22Rv1 (cell line): ENCODE data around the gene PPIP5K2.
"Not testable (repeated sequence)": the region's sequence is repeated elsewhere in the genome, so short reads cannot be mapped to it uniquely, and the experiment has no call there.

ENCODE experiments used
- H3K27ac ChIP-seq: fragments of 450-650 bp; 2 replicates; pipeline ENCODE4 v1.5.1; 2017
- ZFX ChIP-seq: fragments of 450-650 bp; IDR thresholded peaks from 2 replicates; pipeline ENCODE4 v1.6.1; 2017; ENCODE audit warnings: antibody characterized with exemption, borderline replicate concordance
- TF ChIP-seq, protein P1 (sequence below): fragments of 450-650 bp; IDR thresholded peaks from 2 replicates; pipeline ENCODE4 v1.5.1; 2017; ENCODE audit warnings: mild to moderate bottlenecking

Gene PPIP5K2

DNA sequence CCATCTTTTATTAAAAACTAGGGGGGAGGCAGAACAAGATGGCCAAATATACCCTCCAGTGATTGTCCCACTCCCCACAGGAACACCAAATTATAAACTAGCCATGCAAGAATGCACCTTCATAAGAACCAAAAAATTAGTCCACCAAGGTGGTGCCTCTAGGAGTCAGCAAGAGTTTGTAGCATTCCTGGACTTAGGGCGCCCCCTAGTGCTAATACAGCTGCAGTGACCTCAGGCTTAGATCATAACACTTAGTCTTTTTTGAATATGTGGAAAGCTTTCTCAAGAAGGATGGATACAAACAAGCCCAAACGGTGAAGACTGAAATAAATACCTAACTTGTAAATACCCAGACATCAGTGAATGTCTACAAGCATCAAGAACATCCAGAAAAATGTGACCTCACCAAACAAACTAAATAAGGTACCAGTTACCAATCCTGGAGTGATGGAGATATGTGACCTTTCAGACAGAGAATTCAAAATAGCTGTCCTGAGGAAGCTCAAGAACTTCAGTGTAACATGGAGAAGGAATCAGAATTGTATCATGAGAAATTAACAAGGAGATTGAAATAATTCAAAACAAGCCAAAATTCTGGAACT is 19.3 kb downstream of the PPIP5K2 start:
- no peak overlapping the region for H3K27ac ChIP-seq
- no peak for TF ChIP-seq ZFX
- TF ChIP-seq, protein P1, sequence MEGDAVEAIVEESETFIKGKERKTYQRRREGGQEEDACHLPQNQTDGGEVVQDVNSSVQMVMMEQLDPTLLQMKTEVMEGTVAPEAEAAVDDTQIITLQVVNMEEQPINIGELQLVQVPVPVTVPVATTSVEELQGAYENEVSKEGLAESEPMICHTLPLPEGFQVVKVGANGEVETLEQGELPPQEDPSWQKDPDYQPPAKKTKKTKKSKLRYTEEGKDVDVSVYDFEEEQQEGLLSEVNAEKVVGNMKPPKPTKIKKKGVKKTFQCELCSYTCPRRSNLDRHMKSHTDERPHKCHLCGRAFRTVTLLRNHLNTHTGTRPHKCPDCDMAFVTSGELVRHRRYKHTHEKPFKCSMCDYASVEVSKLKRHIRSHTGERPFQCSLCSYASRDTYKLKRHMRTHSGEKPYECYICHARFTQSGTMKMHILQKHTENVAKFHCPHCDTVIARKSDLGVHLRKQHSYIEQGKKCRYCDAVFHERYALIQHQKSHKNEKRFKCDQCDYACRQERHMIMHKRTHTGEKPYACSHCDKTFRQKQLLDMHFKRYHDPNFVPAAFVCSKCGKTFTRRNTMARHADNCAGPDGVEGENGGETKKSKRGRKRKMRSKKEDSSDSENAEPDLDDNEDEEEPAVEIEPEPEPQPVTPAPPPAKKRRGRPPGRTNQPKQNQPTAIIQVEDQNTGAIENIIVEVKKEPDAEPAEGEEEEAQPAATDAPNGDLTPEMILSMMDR: peak; percentile 88

DNA sequence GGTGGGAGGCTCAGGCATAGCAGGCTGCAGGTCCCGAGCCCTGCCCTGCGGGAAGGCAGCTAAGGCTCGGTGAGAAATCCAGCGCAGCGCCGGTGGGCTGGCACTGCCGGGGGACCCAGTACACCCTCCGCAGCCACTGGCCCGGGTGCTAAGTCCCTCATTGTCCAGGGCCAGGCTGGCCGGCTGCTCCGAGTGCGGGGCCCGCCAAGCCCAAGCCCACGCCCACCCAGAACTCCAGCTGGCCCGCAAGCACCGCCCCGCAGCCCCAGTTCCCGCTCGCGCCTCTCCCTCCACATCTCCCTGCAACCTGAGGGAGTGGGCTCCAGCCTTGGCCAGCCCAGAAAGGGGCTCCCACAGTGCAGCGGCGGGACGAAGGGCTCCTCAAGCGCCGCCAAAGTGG is 22.0 kb downstream of the PPIP5K2 start:
- not testable (repeated sequence) for H3K27ac ChIP-seq

DNA sequence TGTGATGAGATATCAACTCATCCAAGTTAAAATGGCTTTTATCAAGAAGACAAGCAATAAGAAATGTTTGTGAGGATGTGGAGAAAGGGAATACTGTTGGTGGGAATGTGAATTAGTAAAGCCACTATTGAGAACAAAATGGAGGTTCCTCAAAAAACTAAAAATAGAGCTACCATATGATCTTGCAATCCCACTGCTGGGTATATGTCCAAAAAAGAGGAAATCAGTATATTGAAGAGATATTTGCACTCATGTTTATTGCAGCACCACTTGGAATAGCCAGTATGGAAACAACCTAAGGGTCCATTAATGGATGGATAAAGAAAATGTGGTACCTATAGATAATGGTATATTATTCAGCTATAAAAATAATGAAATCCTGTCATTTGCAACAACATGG is 25.1 kb downstream of the PPIP5K2 start:
- H3K27ac ChIP-seq: no peak overlapping the region
- TF ChIP-seq ZFX: no peak
- TF ChIP-seq, protein P1: no peak

DNA sequence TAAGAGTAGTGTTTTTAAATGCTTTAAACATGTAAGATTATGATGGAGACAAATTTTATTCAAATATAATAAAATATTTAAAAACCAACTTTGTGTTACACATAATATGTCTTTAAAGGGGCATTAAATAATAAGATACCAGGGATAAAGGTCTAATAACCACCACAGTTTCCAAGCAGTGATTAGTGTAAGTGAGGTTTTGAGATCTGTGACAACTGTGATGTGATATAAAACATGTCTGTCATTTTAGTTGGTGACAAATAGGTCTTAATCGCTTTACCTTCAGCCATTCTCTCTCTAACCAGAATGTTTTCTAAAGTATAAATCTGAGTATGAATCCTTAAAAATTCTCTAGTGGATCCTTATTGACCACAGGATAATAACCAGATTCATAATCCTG is 28.1 kb downstream of the PPIP5K2 start:
- no peak overlapping the region for H3K27ac ChIP-seq
- TF ChIP-seq, protein P1: no peak
- no peak for TF ChIP-seq ZFX

DNA sequence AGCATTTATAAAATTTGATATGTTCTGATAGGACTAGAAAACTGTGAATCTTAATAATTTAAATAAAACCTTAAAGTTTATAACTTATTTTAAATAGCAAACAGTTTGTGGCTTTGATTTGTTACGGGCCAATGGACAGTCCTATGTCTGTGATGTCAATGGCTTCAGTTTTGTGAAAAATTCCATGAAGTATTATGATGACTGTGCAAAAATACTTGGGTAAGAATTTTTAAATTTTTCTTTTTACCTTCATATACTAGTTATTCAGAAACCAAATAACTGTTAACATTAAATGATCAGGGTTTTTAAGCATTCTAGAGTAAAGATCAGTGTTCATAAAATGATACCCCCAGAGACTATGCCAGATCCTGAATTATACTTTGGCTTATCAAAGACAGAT is 31.1 kb downstream of the PPIP5K2 start:
- no peak overlapping the region for H3K27ac ChIP-seq
- no peak for TF ChIP-seq ZFX
- TF ChIP-seq, protein P1: no peak

DNA sequence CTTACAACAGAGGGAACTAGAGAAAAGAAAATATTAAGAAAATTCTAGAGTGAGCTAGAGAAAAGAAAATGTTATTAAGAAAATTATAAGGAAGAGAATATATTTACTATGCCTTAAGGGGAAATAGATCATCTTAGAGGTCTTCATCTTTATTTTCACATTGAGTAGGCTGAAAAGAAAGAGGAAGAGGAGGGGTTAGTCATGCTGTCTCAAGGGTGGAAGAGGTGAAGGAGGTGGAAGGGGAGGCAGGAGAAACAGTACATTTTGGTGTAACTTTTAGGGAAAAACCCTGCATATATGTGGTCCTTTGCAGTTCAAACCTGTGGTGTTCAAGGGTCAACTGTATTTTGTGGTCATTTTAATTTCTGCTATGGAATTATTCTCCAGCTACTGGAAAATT is 46.6 kb downstream of the PPIP5K2 start:
- TF ChIP-seq ZFX: no peak
- TF ChIP-seq, protein P1: no peak
- no peak overlapping the region for H3K27ac ChIP-seq

DNA sequence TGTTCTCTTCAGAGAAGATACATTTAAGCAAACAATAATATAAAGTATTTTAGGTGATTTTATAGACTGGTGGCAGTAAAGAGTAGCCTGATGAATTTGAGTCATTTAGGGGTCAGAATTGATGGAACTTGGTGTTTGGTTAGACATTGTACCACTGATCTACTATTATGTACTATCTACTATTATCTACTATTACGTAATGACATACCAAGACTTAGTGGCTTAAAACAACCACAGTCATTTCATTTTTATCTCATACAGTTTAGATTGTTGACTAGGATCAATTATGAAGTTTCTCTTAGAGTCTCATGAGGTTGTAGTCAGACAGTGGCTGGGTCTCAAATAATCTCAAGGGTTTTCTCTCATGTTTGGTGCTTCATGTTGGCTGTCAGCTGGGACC is 54.0 kb downstream of the PPIP5K2 start:
- no peak overlapping the region for H3K27ac ChIP-seq
- TF ChIP-seq ZFX: no peak
- TF ChIP-seq, protein P1: no peak

DNA sequence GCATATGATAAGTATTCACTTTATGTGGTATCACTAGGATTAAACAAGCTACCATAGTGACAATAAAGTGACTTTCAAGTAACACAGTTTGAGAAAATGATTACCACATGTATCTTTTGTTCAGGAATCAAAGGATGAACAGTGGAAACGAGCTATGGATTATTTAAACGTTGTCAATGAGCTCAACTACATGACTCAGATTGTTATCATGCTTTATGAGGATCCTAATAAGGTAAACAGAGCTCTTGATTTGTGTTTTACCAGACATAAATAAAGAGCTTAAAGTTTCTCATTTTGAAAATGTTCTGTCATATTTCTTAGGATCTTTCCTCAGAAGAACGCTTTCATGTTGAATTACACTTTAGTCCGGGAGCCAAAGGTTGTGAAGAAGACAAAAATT is 57.4 kb downstream of the PPIP5K2 start:
- no peak overlapping the region for H3K27ac ChIP-seq
- no peak for TF ChIP-seq ZFX
- TF ChIP-seq, protein P1: no peak
